Stomach (tissue), 9 donors: Measurements from ENCODE around the gene POU2AF2. TPM values are rescaled to one million over a fixed set of nuclear protein-coding genes. Genes with fewer than 3 reads are reported as not detected.
A peak's percentile ranks its signal among the peaks of the same experiment; 100 is the strongest.
"Not testable (repeated sequence)": the region's sequence is repeated elsewhere in the genome, so short reads cannot be mapped to it uniquely, and the experiment has no call there.

Experiments used
- DNase-seq, 2 donors: peaks; one replicate each; pipeline versions ENCODE4 v3.0.0 to v3.0.0-alpha.2; 2013 to 2019
- H3K27ac ChIP-seq, 5 donors: fragments of 200-600 bp in 4 of 5; sonication (generic) in 4 of 5; one replicate each; pipeline ENCODE4 v1.5.1; 2013 to 2019; ENCODE audit warnings: mild to moderate bottlenecking in 1 of 5, moderate library complexity in 1 of 5
- H3K27me3 ChIP-seq, 3 donors: fragments of 200-600 bp; sonication (generic); one replicate each; pipeline ENCODE4 v1.5.1; 2017 to 2019; ENCODE audit warnings: mixed run types in 1 of 3
- H3K36me3 ChIP-seq, 4 donors: fragments of 200-600 bp; sonication (generic); 1 replicate in 3 of 4; 2 replicates in 1 of 4; pipeline ENCODE4 v1.5.1; 2016 to 2019
- H3K4me1 ChIP-seq, 4 donors: fragments of 200-600 bp; sonication (generic); one replicate each; pipeline ENCODE4 v1.5.1; 2016 to 2019
- H3K4me3 ChIP-seq, 4 donors: fragments of 200-600 bp; sonication (generic) in 3 of 4; one replicate each; pipeline ENCODE4 v1.5.1; 2016 to 2019; ENCODE audit warnings: mild to moderate bottlenecking in 1 of 4
- H3K9me3 ChIP-seq, 4 donors: fragments of 200-600 bp; sonication (generic); one replicate each; pipeline ENCODE4 v1.5.1; 2016 to 2019
- CTCF ChIP-seq, 7 experiments: fragments of 450-650 bp in 4 of 7; fragments of 200-600 bp in 3 of 7; sonication (generic) in 3 of 7; IDR thresholded peaks; one replicate each; pipeline ENCODE4 v1.5.1; 2016 to 2019; ENCODE audit warnings: antibody characterized with exemption in 7 of 7, control low read depth in 2 of 7, mild to moderate bottlenecking in 1 of 7
- EP300 ChIP-seq: sonication (generic); formaldehyde crosslinking; IDR thresholded peaks from one replicate; pipeline ENCODE4 v1.6.1; 2017; ENCODE audit warnings: antibody characterized with exemption
- POLR2A ChIP-seq, 4 donors: fragments of 450-650 bp; IDR thresholded peaks; one replicate each; pipeline ENCODE4 v1.6.1; 2016; ENCODE audit warnings: antibody characterized with exemption in 4 of 4, control low read depth in 2 of 4, mild to moderate bottlenecking in 1 of 4, moderate library complexity in 1 of 4
- POLR2AphosphoS5 ChIP-seq, 3 donors: sonication (generic); formaldehyde crosslinking; IDR thresholded peaks; one replicate each; pipeline ENCODE4 v1.6.1; 2016; ENCODE audit warnings: antibody characterized with exemption in 3 of 3
- WGBS, 5 donors: extraction: QIAGEN DNeasy Blood & Tissue Kit in 3 of 5; methylation state at CpG; one replicate each; pipeline versions ENCODE4 v1.1.5 to v1.1.7; 2013 to 2018; 5-methylcytosine and 5-hydroxymethylcytosine counted together
- intact Hi-C: fragments of 100-400 bp; cut with DNase I; formaldehyde crosslinking; loops from one replicate; pipeline ENCODE4 v1.15.1; 2023; ENCODE audit warnings: low total_unique reads
- polyA plus RNA-seq, 3 donors: library from polyadenylated mRNA; stranded (reverse); fragments of 200-250 nt; gene quantifications; one replicate each; pipeline ENCODE4 v1.2.3, GENCODE V29; 2013
- total RNA-seq, 5 donors: library from RNA; depleted of rRNA; stranded (reverse); fragments of >200 nt; gene quantifications; one replicate each; pipeline versions ENCODE4 v1.1.0 to v1.2.3, GENCODE V29; 2014 to 2016
- donor health status: healthy with polysubstance abuse.
- donor health status: Bipolar disorder and iron deficiency.
- donor health status: healthy.

The POU2AF2 gene
- total and polyA plus RNA-seq, 8 donors = 2.4 to 3.9 (median 3.1) TPM; not detected in 5

GRCh38 chr11:111283945-111284481 lies 38.5 kb downstream of the POU2AF2 start:
- no peaks in the 10 kb centered on the region for H3K36me3 ChIP-seq
- intact Hi-C loops = loop anchor here (5.0 kb wide), 1 partner anchor 163 kb away; no protein-coding TSS in a partner anchor
- TF ChIP-seq POLR2AphosphoS5 (IDR thresholded peaks at IDR 0.05) = no peak
- TF ChIP-seq EP300 = no peak
- TF ChIP-seq POLR2A (IDR thresholded peaks at IDR 0.05) = no peak
- no peak for TF ChIP-seq CTCF (IDR thresholded peaks at IDR 0.05)
- no peaks in the 10 kb centered on the region for H3K9me3 ChIP-seq
- 30 to 67% (median 52%) methylated on average over 30 to 33 of the region's 33 CpGs for WGBS, 5 donors
- peak; percentile 67 for DNase-seq
- H3K27me3 ChIP-seq = no peaks in the 10 kb centered on the region
- H3K4me3 ChIP-seq = no peak overlapping the region
- peaks cover 0 to 32% (median 8%) of the 10 kb centered on the region in 4 donors for H3K4me1 ChIP-seq
- H3K27ac ChIP-seq = peak overlapping the region; percentile 57 to 76 (median 75)

- peak overlapping the region in 2 of 5 donors; percentile 18 to 75 for H3K27ac ChIP-seq
- no peaks in the 10 kb centered on the region for H3K36me3 ChIP-seq
- WGBS, 5 donors = 67 to 81% (median 70%) methylated on average over 17 to 18 of the region's 18 CpGs
- no peak overlapping the region for H3K4me3 ChIP-seq
- H3K4me1 ChIP-seq = peaks cover 0 to 32% (median 8%) of the 10 kb centered on the region in 4 donors
- TF ChIP-seq EP300 (no peak), POLR2AphosphoS5 (IDR thresholded peaks at IDR 0.05) (no peak), CTCF (IDR thresholded peaks at IDR 0.05) (no peak), POLR2A (IDR thresholded peaks at IDR 0.05) (no peak)
- no peaks in the 10 kb centered on the region for H3K27me3 ChIP-seq
- intact Hi-C loops = no loop called here
- no peaks in the 10 kb centered on the region for H3K9me3 ChIP-seq
- DNase-seq = no peak
Observed at GRCh38 chr11:111285189-111286091, 39.9 kb downstream of the POU2AF2 start.

GRCh38 chr11:111291764-111292163 lies 46.2 kb downstream of the POU2AF2 start:
- Histone ChIP-seq H3K36me3 (no peaks in the 10 kb centered on the region), H3K27ac (no peak overlapping the region), H3K4me3 (no peak overlapping the region), H3K4me1 (peaks cover 0 to 7% (median 0%) of the 10 kb centered on the region in 4 donors), H3K9me3 (no peaks in the 10 kb centered on the region), H3K27me3 (no peaks in the 10 kb centered on the region)
- TF ChIP-seq POLR2AphosphoS5 (IDR thresholded peaks at IDR 0.05) (no peak), POLR2A (IDR thresholded peaks at IDR 0.05) (no peak), CTCF (IDR thresholded peaks at IDR 0.05) (no peak), EP300 (no peak)
- DNase-seq = no peak
- WGBS, 5 donors = 82 to 89% (median 88%) methylated on average over 5 of the region's 5 CpGs
- intact Hi-C loops = no loop called here

- H3K27ac ChIP-seq, H3K4me3 ChIP-seq, H3K27me3 ChIP-seq, intact Hi-C loops, DNase-seq, H3K9me3 ChIP-seq, H3K36me3 ChIP-seq: not testable (repeated sequence)
- 86 to 100% (median 95%) methylated on average over 1 of the region's 1 CpG for WGBS, 5 donors
- peaks cover 0 to 14% (median 3%) of the 10 kb centered on the region in 4 donors for H3K4me1 ChIP-seq
Observed at GRCh38 chr11:111292408-111292807, 46.9 kb downstream of the POU2AF2 start.
